Measurements from ENCODE around the gene THUMPD2. TPM values are rescaled to one million over a fixed set of nuclear protein-coding genes. Genes with fewer than 3 reads are reported as not detected.

THUMPD2 gene
- polyA plus RNA-seq, 1 donor (not counting 4 experiments of a cell fraction or from before 2014, with no cell fraction given), result 18.2 TPM

DNA sequence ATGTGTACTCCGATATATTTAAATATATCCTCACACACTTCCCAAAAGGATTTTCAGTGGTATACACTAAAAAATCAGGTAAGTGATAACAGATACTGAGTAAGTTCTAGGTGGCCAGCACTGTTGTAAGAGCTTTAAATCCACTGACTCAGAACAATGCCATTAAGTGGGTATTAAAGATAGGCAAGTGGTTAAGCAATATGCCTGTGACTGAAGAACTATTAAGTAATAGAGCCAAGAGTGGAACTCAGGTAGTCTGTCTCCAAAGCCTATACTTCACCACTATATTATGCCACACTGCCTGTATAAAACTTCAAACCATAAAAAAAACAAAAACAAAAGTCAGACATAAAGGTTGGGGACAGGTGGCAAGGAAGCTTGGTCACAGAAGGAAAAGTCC lies 37.2 kb downstream of the THUMPD2 start:
- Histone ChIP-seq H3K9ac (ENCODE audit: control insufficient read depth, extremely low read depth, insufficient read depth, low read length) (no peak overlapping the region), H3K9me1 (ENCODE audit: control insufficient read depth, extremely low read depth, insufficient read depth, low read length) (no peaks in the 10 kb centered on the region), H3K79me2 (ENCODE audit: control insufficient read depth, insufficient read depth, low read length) (peaks cover 2% of the 10 kb centered on the region), H3K4me2 (ENCODE audit: control insufficient read depth, extremely low read depth, insufficient read depth, low read depth, low read length) (no peak overlapping the region), H3K4me1 (ENCODE audit: control insufficient read depth, extremely low read depth, insufficient read depth, low read length) (peaks cover 16% of the 10 kb centered on the region), H3K4me3 (ENCODE audit: control insufficient read depth in 2 of 3, extremely low read depth in 1 of 3, insufficient read depth in 2 of 3, low read depth in 1 of 3, low read length in 3 of 3) (no peak overlapping the region), H4K20me1 (ENCODE audit: control insufficient read depth, extremely low read depth, insufficient read depth, low read length) (no peaks in the 10 kb centered on the region), H3K27me3 (ENCODE audit: control insufficient read depth, extremely low read depth, insufficient read depth, low read length) (no peaks in the 10 kb centered on the region), H3K36me3 (ENCODE audit: control insufficient read depth in 2 of 2, extremely low read depth in 1 of 2, insufficient read depth in 2 of 2, low read length in 2 of 2) (peaks cover 14 to 20% of the 10 kb centered on the region in 2 experiments), H3K27ac (ENCODE audit: control insufficient read depth, insufficient read depth, low read length) (no peak overlapping the region), H2AFZ (ENCODE audit: control insufficient read depth, low read length) (no peak overlapping the region), H3K9me3 (ENCODE audit: control insufficient read depth, low read depth, low read length) (no peaks in the 10 kb centered on the region)
- TF ChIP-seq EZH2 (IDR thresholded peaks at IDR 0.05; ENCODE audit: low read length) (no peak), CTCF (optimal IDR thresholded peaks at IDR 0.05 in 1 of 3, IDR thresholded peaks at IDR 0.05 in 1 of 3, conservative IDR thresholded peaks at IDR 0.05 in 1 of 3; ENCODE audit: extremely low read depth in 1 of 3, insufficient read depth in 2 of 3, low read length in 3 of 3) (no peak)
- no peak for DNase-seq (ENCODE audit: low read depth, low spot score)
- no peak for FAIRE-seq
- dilution Hi-C loops (cut with MboI; ENCODE audit: extremely low pct_ligation_motif_present, low sequenced_read_pairs), result no loop called here

DNA sequence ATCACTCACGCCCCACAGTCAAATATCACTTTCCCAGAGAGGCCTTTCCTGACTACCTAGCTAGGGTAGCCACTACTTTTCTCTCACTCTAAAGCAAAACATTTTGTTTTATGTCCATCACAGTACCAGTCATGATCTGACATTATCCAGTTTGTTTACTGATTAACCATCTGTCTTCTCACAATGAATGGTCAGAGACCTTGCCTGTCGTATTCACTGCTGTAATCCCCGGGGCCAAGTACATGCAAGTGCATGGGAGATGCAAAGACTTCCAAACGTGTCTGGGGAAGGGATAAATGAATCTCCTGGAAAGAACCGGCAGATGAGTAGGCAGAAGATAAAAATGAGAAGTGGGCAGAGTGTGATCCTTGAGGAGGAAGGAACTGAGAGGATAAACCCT lies 39.7 kb downstream of the THUMPD2 start:
- H3K9ac ChIP-seq (ENCODE audit: control insufficient read depth, extremely low read depth, insufficient read depth, low read length), result no peak overlapping the region
- FAIRE-seq, result no peak
- peaks cover 18 to 37% of the 10 kb centered on the region in 2 experiments for H3K36me3 ChIP-seq (ENCODE audit: control insufficient read depth in 2 of 2, extremely low read depth in 1 of 2, insufficient read depth in 2 of 2, low read length in 2 of 2)
- dilution Hi-C loops (cut with MboI; ENCODE audit: extremely low pct_ligation_motif_present, low sequenced_read_pairs), result no loop called here
- H3K9me3 ChIP-seq (ENCODE audit: control insufficient read depth, low read depth, low read length), result no peaks in the 10 kb centered on the region
- no peaks in the 10 kb centered on the region for H3K27me3 ChIP-seq (ENCODE audit: control insufficient read depth, extremely low read depth, insufficient read depth, low read length)
- peaks cover 2% of the 10 kb centered on the region for H4K20me1 ChIP-seq (ENCODE audit: control insufficient read depth, extremely low read depth, insufficient read depth, low read length)
- peaks cover 29% of the 10 kb centered on the region for H3K4me1 ChIP-seq (ENCODE audit: control insufficient read depth, extremely low read depth, insufficient read depth, low read length)
- no peak overlapping the region for H3K27ac ChIP-seq (ENCODE audit: control insufficient read depth, insufficient read depth, low read length)
- H3K9me1 ChIP-seq (ENCODE audit: control insufficient read depth, extremely low read depth, insufficient read depth, low read length), result no peaks in the 10 kb centered on the region
- no peak overlapping the region for H3K4me2 ChIP-seq (ENCODE audit: control insufficient read depth, extremely low read depth, insufficient read depth, low read depth, low read length)
- no peak overlapping the region for H2AFZ ChIP-seq (ENCODE audit: control insufficient read depth, low read length)
- H3K79me2 ChIP-seq (ENCODE audit: control insufficient read depth, insufficient read depth, low read length), result peaks cover 9% of the 10 kb centered on the region
- no peak for DNase-seq (ENCODE audit: low read depth, low spot score)
- no peak overlapping the region for H3K4me3 ChIP-seq (ENCODE audit: control insufficient read depth in 2 of 3, extremely low read depth in 1 of 3, insufficient read depth in 2 of 3, low read depth in 1 of 3, low read length in 3 of 3)
- TF ChIP-seq CTCF (optimal IDR thresholded peaks at IDR 0.05 in 1 of 3, IDR thresholded peaks at IDR 0.05 in 1 of 3, conservative IDR thresholded peaks at IDR 0.05 in 1 of 3; ENCODE audit: extremely low read depth in 1 of 3, insufficient read depth in 2 of 3, low read length in 3 of 3), result no peak
- TF ChIP-seq EZH2 (IDR thresholded peaks at IDR 0.05; ENCODE audit: low read length), result no peak

Data from keratinocyte (primary cell).